Gastroesophageal sphincter (tissue), 4 donors: Measurements from ENCODE around the gene CPSF6. TPM values are rescaled to one million over a fixed set of nuclear protein-coding genes. Genes with fewer than 3 reads are reported as not detected.

Experiments used
- ATAC-seq: fragments of 150-250 bp; one replicate; pipeline ENCODE4 v1.9.1; 2016; ENCODE audit warnings: mild to moderate bottlenecking, moderate library complexity
- H3K27ac ChIP-seq, 4 donors: fragments of 200-600 bp; sonication (generic) in 3 of 4; 1 replicate in 3 of 4; 2 replicates in 1 of 4; pipeline ENCODE4 v1.5.1; 2016 to 2019
- H3K27me3 ChIP-seq: fragments of 200-600 bp; sonication (generic); one replicate; pipeline ENCODE4 v1.5.1; 2019
- H3K36me3 ChIP-seq, 2 donors: fragments of 200-600 bp; sonication (generic); one replicate each; pipeline ENCODE4 v1.5.1; 2019; ENCODE audit warnings: control low read depth in 1 of 2
- H3K4me1 ChIP-seq, 3 donors: fragments of 200-600 bp; sonication (generic); 1 replicate in 2 of 3; 2 replicates in 1 of 3; pipeline ENCODE4 v1.5.1; 2016 to 2019; ENCODE audit warnings: control low read depth in 2 of 3
- H3K4me3 ChIP-seq, 2 donors: fragments of 200-600 bp; sonication (generic); one replicate each; pipeline ENCODE4 v1.5.1; 2019; ENCODE audit warnings: mild to moderate bottlenecking in 1 of 2, moderate library complexity in 1 of 2
- H3K9me3 ChIP-seq, 3 donors: fragments of 200-600 bp; sonication (generic); one replicate each; pipeline ENCODE4 v1.5.1; 2017 to 2019; ENCODE audit warnings: control low read depth in 2 of 3
- CTCF ChIP-seq, 4 experiments: fragments of 200-600 bp in 2 of 4; fragments of 450-650 bp in 2 of 4; sonication (generic) in 1 of 4; IDR thresholded peaks; one replicate each; pipeline ENCODE4 v1.5.1; 2017 to 2019; ENCODE audit warnings: antibody characterized with exemption in 4 of 4, mild to moderate bottlenecking in 2 of 4, moderate library complexity in 2 of 4
- EP300 ChIP-seq: sonication (generic); formaldehyde crosslinking; IDR thresholded peaks from one replicate; pipeline ENCODE4 v1.6.1; 2017; ENCODE audit warnings: antibody characterized with exemption, mild to moderate bottlenecking
- POLR2A ChIP-seq, 2 donors: fragments of 450-650 bp; IDR thresholded peaks; one replicate each; pipeline ENCODE4 v1.6.1; 2017; ENCODE audit warnings: antibody characterized with exemption in 2 of 2, mild to moderate bottlenecking in 2 of 2, moderate library complexity in 1 of 2
- POLR2AphosphoS5 ChIP-seq: sonication (generic); formaldehyde crosslinking; IDR thresholded peaks from one replicate; pipeline ENCODE4 v1.6.1; 2017; ENCODE audit warnings: antibody characterized with exemption
- WGBS, 2 donors: methylation state at CpG; one replicate each; pipeline ENCODE4 v1.1.5; 2018; ENCODE audit warnings: low coverage in 1 of 2; 5-methylcytosine and 5-hydroxymethylcytosine counted together
- total RNA-seq, 4 donors: library from RNA; depleted of rRNA; stranded (reverse); fragments of >200 nt; gene quantifications; one replicate each; pipeline ENCODE4 v1.1.0, GENCODE V29; 2016

The CPSF6 gene
- total RNA-seq, 4 donors from 2014 or later, result 25.8 to 41.1 (median 29.9) TPM

- peaks cover 15 to 41% (median 15%) of the 10 kb centered on the region in 3 donors for H3K4me1 ChIP-seq
- WGBS, 2 donors, result 8 to 15% methylated on average over 13 to 15 of the region's 16 CpGs
- H3K36me3 ChIP-seq, result no peaks in the 10 kb centered on the region
- ATAC-seq, result peak; percentile 1
- H3K27me3 ChIP-seq, result no peaks in the 10 kb centered on the region
- no peaks in the 10 kb centered on the region for H3K9me3 ChIP-seq
- H3K4me3 ChIP-seq, result peak overlapping the region; percentile 67 to 96
- no peak for TF ChIP-seq CTCF (IDR thresholded peaks at IDR 0.05)
- no peak for TF ChIP-seq POLR2A (IDR thresholded peaks at IDR 0.05)
- no peak for TF ChIP-seq POLR2AphosphoS5
- no peak for TF ChIP-seq EP300
- peak overlapping the region; percentile 66 to 99 (median 98) for H3K27ac ChIP-seq
These were observed 599 bp upstream of the CPSF6 start for GRCh38 chr12:69238589-69239351.

GRCh38 chr12:69239922-69240630 is 707 bp downstream of the CPSF6 start:
- no peaks in the 10 kb centered on the region for H3K36me3 ChIP-seq
- H3K4me3 ChIP-seq, result peak overlapping the region; percentile 67 to 96
- H3K27me3 ChIP-seq, result no peaks in the 10 kb centered on the region
- WGBS, 2 donors, result 0 to 1% methylated on average over 2 to 14 of the region's 68 CpGs
- ATAC-seq, result peak; percentile 63
- peaks cover 15 to 50% (median 15%) of the 10 kb centered on the region in 3 donors for H3K4me1 ChIP-seq
- peak overlapping the region; percentile 66 to 99 (median 98) for H3K27ac ChIP-seq
- H3K9me3 ChIP-seq, result no peaks in the 10 kb centered on the region
- TF ChIP-seq POLR2A (IDR thresholded peaks at IDR 0.05), result no peak
- no peak for TF ChIP-seq EP300
- no peak for TF ChIP-seq POLR2AphosphoS5
- no peak for TF ChIP-seq CTCF (IDR thresholded peaks at IDR 0.05)

- Histone ChIP-seq H3K27ac (peak overlapping the region; percentile 66 to 99 (median 98)), H3K9me3 (no peaks in the 10 kb centered on the region), H3K4me1 (peaks cover 15 to 56% (median 15%) of the 10 kb centered on the region in 3 donors), H3K27me3 (no peaks in the 10 kb centered on the region), H3K4me3 (peak overlapping the region; percentile 67 to 96), H3K36me3 (no peaks in the 10 kb centered on the region)
- WGBS, 2 donors, result 1 to 3% methylated on average over 11 of the region's 11 CpGs
- ATAC-seq, result no peak
- TF ChIP-seq CTCF (IDR thresholded peaks at IDR 0.05), result no peak
- no peak for TF ChIP-seq POLR2AphosphoS5
- no peak for TF ChIP-seq EP300
- no peak for TF ChIP-seq POLR2A (IDR thresholded peaks at IDR 0.05)
These were observed 1.2 kb downstream of the CPSF6 start for GRCh38 chr12:69240631-69240995.

GRCh38 chr12:69241438-69242092 is 2.2 kb downstream of the CPSF6 start:
- H3K27me3 ChIP-seq, result no peaks in the 10 kb centered on the region
- H3K36me3 ChIP-seq, result no peaks in the 10 kb centered on the region
- no peak overlapping the region for H3K27ac ChIP-seq
- no peak for ATAC-seq
- H3K4me3 ChIP-seq, result peak overlapping the region in 1 of 2 donors; percentile 96
- H3K9me3 ChIP-seq, result no peaks in the 10 kb centered on the region
- peaks cover 15 to 65% (median 15%) of the 10 kb centered on the region in 3 donors for H3K4me1 ChIP-seq
- no peak for TF ChIP-seq EP300
- TF ChIP-seq POLR2AphosphoS5, result no peak
- TF ChIP-seq CTCF (IDR thresholded peaks at IDR 0.05), result no peak
- no peak for TF ChIP-seq POLR2A (IDR thresholded peaks at IDR 0.05)
- 44 to 51% methylated on average over 5 of the region's 5 CpGs for WGBS, 2 donors
